ENCODE measurements around the gene UGT1A5.

DNA sequence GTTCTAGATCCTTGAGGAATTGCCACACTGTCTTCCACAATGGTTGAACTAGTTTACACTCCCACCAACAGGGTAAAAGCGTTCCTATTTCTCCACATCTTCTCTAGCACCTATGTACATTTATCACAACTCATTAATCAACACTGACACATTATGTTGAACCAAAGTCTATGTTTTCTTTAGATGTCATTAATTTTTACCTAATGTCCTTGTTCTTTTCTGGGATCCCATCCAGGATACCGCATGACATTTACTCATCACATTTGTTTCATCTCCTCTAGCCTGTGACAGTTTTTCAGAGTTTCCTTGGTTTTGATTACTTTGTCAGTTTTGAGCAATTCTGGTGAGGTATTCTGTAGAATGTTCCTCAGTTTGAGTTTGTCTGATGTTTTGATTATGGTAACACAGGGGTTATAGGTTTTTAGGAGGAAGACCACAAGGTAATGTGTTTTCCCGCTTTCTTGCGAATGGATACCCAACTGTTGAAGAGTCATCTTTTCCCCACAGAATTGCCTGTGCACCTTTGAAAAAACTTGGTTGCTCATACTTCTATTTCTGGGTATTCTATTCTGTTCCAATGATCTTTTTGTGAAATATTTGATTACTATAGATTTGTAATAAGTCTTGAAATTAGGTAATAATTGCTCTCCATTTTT is 44.0 kb upstream of the UGT1A5 start:
- TF ChIP-seq, protein P1, sequence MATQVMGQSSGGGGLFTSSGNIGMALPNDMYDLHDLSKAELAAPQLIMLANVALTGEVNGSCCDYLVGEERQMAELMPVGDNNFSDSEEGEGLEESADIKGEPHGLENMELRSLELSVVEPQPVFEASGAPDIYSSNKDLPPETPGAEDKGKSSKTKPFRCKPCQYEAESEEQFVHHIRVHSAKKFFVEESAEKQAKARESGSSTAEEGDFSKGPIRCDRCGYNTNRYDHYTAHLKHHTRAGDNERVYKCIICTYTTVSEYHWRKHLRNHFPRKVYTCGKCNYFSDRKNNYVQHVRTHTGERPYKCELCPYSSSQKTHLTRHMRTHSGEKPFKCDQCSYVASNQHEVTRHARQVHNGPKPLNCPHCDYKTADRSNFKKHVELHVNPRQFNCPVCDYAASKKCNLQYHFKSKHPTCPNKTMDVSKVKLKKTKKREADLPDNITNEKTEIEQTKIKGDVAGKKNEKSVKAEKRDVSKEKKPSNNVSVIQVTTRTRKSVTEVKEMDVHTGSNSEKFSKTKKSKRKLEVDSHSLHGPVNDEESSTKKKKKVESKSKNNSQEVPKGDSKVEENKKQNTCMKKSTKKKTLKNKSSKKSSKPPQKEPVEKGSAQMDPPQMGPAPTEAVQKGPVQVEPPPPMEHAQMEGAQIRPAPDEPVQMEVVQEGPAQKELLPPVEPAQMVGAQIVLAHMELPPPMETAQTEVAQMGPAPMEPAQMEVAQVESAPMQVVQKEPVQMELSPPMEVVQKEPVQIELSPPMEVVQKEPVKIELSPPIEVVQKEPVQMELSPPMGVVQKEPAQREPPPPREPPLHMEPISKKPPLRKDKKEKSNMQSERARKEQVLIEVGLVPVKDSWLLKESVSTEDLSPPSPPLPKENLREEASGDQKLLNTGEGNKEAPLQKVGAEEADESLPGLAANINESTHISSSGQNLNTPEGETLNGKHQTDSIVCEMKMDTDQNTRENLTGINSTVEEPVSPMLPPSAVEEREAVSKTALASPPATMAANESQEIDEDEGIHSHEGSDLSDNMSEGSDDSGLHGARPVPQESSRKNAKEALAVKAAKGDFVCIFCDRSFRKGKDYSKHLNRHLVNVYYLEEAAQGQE (IDR thresholded peaks at IDR 0.05; ENCODE audit: unreplicated experiment), result no peak
- TF ChIP-seq, protein P2, sequence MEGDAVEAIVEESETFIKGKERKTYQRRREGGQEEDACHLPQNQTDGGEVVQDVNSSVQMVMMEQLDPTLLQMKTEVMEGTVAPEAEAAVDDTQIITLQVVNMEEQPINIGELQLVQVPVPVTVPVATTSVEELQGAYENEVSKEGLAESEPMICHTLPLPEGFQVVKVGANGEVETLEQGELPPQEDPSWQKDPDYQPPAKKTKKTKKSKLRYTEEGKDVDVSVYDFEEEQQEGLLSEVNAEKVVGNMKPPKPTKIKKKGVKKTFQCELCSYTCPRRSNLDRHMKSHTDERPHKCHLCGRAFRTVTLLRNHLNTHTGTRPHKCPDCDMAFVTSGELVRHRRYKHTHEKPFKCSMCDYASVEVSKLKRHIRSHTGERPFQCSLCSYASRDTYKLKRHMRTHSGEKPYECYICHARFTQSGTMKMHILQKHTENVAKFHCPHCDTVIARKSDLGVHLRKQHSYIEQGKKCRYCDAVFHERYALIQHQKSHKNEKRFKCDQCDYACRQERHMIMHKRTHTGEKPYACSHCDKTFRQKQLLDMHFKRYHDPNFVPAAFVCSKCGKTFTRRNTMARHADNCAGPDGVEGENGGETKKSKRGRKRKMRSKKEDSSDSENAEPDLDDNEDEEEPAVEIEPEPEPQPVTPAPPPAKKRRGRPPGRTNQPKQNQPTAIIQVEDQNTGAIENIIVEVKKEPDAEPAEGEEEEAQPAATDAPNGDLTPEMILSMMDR (conservative IDR thresholded peaks at IDR 0.05; ENCODE audit: low read depth in 2 of 2), result no peak
- TF ChIP-seq POLR2AphosphoS5 (IDR thresholded peaks at IDR 0.05; ENCODE audit: low read depth), result no peak
- TF ChIP-seq JUNB (IDR thresholded peaks at IDR 0.05; ENCODE audit: unreplicated experiment), result no peak

All from GM23338 (cell line).